NT2/D1 (cell line): ENCODE measurements around the gene SCAMP1.

Experiments
- SUZ12 ChIP-seq: IDR thresholded peaks from 2 replicates; pipeline ENCODE4 v1.6.1; 2011; ENCODE audit not compliant: insufficient read length, insufficient read depth; ENCODE audit errors: extremely low read depth
- YY1 ChIP-seq: IDR thresholded peaks from 2 replicates; pipeline ENCODE4 v1.6.1; 2011; ENCODE audit not compliant: insufficient read length, insufficient read depth
- ZNF274 ChIP-seq: IDR thresholded peaks from 2 replicates; pipeline ENCODE4 v1.6.1; 2011; ENCODE audit warnings: mild to moderate bottlenecking, low read depth, low read length

DNA sequence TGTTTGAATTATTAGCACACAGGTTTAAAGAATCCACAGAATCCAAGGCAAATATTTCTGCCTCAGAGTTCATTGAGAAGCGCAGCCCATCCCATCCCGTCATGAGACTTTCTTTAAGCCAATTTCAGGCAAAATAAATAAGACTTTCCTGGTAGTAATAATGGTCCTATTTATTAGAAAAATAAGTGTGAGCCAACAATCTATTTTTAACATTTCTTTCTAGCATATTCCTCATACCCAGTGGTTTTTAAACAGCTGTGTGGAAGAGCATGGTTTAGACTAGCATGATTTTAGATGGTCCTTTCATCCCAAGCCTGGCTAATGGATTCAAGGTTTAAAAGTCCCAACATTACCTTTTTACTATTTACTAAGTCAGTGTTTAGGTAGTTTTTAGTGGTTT, 125.8 kb downstream of the SCAMP1 start:
- TF ChIP-seq ZNF274 (no peak), YY1 (no peak), SUZ12 (no peak)
